Iris pigment epithelial cell (primary cell): ENCODE results near the gene DIO2.

Source experiments
- DNase-seq: peaks from one replicate; pipeline ENCODE4 v3.0.0-alpha.2; 2011; ENCODE audit warnings: low read depth

The DIO2 gene

DNA sequence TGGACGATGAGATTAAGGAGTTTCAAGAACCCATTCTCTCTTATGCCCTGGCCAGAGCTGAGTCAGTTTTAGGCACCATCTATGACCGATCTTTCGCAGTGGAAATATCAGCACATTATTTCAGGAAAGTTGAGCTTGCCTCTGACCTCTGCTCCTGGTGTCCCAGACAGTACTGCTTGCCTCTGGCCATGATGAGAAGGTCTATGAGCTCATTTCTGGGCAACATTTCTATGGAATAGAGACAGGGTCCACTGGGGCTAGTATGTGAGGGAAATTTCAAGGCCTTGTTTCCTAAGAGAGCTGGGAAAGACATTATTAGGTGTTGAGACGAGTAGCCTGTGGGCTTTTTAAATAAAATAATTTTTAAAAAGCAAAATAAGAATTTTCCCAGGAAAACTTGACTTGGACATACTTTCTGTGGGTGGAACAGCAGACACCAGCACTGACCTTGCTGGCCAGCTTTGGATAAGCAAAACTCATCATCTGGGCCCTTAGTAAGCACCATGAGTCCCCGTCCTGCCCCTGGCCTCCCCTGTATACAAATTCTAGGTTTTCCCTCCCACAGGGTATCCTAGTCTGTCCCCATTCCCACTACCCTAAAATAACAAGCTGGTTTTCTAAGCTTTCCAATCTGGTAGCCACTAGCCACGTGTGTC lies 43.4 kb downstream of the DIO2 start:
- no peak for DNase-seq

DNA sequence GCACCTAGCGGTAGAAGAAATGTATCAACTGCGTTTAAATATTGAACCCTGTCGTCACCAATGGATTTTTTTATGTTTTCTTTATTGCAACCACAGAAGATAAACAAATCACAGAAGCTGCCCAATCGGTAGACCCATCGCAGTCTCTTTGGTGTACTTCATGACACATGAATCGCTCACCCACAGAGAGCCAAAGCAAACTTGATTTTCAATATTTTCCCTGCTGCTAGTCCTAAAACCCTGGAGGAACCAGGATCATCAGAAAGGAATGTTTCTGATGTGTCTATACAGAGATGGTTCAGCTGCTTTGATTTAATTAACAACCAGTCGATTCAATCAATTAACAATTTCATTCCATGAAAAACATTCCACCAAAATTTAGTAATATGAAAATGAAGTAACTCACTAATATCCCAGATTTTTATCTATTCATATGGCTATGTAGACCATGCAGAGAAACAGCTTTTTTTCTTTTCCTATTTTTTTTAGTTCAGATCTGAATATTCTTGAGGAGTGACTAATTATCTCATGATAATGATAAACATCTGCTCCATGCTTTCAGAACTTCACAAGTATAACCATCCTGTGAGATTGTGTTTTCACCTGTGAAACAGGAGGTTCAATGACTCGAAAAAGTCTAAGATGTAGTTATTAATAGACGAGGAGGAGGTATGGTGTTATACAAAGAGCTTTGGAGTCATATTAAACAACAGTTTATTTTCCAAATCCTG lies 46.1 kb downstream of the DIO2 start:
- DNase-seq = peak; percentile 45

DNA sequence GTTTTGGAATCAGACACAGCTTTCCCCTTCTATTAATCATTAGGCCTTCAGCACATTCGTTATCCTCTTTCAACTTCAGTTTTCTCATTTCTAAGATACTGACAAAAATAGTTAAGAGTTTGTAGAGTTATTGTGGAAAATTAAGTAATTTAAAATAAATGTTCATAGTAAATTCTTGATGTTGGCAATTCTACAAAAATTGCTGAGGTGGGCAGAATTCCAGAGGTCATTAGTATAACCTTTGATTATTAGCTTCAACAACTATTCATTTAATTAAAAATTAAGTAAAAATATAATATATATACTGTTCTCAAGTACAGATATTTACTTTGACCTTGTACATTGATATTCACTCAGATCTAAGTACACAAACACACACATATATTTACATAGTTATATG lies 58.5 kb downstream of the DIO2 start:
- DNase-seq = no peak

DNA sequence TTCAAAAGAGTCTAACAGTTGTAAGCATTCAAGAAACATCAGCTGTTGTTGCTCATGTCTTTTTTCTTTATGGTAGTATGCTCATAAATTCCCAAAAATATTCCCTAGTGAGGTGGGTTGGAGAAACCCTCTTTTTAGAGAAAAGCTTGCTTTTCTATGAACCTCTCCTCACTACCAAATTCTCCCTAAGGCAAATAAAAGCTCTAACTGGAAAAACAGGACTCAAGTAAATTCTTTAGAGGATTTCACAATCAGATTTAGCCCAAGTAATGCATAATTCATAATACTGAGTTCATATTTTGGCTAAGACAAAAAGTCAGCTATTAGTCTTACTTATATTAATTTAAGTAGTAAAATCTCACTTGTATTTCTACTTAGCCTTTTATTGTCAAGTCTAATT lies 59.1 kb downstream of the DIO2 start:
- no peak for DNase-seq

DNA sequence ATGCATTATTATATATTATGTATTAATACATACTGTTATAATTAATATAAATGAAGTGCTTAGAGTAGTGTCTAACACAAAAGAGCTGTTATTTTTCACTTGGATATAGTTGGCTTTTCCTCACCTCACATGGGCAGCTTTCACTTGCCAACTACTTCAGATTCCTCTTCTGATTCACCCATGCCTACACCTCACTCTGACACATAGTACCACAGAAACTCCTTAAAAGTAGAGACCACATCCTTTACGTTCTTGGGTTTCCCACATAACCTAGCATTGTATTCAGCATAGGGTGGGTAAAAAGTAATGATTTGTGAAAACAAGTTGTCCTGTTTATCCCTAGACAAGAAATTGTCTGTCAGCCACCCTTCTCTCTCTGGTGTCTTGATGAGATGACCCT lies 61.0 kb downstream of the DIO2 start:
- DNase-seq = peak; percentile 1
